Suppressor macrophage treated with lipopolysaccharide for 4 hours (primary cell): ENCODE results near the gene PTGES3.

Source experiments
- DNase-seq: peaks from one replicate; pipeline ENCODE4 v3.0.0-alpha.2; 2020

Gene PTGES3

GRCh38 chr12:56616925-56617324 is 71.2 kb downstream of the PTGES3 start:
- no peak for DNase-seq

GRCh38 chr12:56616244-56616643 is 71.8 kb downstream of the PTGES3 start:
- DNase-seq, result no peak

- DNase-seq, result no peak
Measured at GRCh38 chr12:56614627-56615026, 73.5 kb downstream of the PTGES3 start.
